Mammary epithelial cell (primary cell): ENCODE measurements around the gene CD4.

ENCODE experiments used
- CTCF ChIP-seq, 2 donors: IDR thresholded peaks in 1 of 2; conservative IDR thresholded peaks in 1 of 2; 2 replicates each; pipeline ENCODE4 v1.5.1; 2011 to 2012; ENCODE audit warnings: inconsistent platforms in 2 of 2, low read length in 2 of 2, mild to moderate bottlenecking in 2 of 2, control low read depth in 1 of 2, low read depth in 1 of 2; ENCODE audit not compliant: insufficient read depth in 1 of 2; ENCODE audit errors: extremely low read depth in 1 of 2
- EZH2 ChIP-seq: IDR thresholded peaks from 2 replicates; pipeline ENCODE4 v1.6.1; 2012; ENCODE audit warnings: low read length, inconsistent platforms, borderline replicate concordance

GRCh38 chr12:6837370-6838060 lies 48.2 kb downstream of the CD4 start:
- TF ChIP-seq CTCF (conservative IDR thresholded peaks at IDR 0.05 in 1 of 2, IDR thresholded peaks at IDR 0.05 in 1 of 2; ENCODE audit: extremely low read depth in 1 of 2, insufficient read depth in 1 of 2, low read depth in 1 of 2, low read length in 2 of 2) (no peak), EZH2 (no peak)
